GM21423 (cell line): ENCODE measurements around the gene NSF.
"Not testable (repeated sequence)": the region's sequence is repeated elsewhere in the genome, so short reads cannot be mapped to it uniquely, and the experiment has no call there.

Experiments
- ATAC-seq: cut with Tn5 transposase; IDR thresholded peaks from one replicate; pipeline ENCODE4 v1.9.1; 2021; ENCODE audit warnings: mild to moderate bottlenecking, moderate library complexity; ENCODE audit not compliant: unreplicated experiment

Gene NSF

DNA sequence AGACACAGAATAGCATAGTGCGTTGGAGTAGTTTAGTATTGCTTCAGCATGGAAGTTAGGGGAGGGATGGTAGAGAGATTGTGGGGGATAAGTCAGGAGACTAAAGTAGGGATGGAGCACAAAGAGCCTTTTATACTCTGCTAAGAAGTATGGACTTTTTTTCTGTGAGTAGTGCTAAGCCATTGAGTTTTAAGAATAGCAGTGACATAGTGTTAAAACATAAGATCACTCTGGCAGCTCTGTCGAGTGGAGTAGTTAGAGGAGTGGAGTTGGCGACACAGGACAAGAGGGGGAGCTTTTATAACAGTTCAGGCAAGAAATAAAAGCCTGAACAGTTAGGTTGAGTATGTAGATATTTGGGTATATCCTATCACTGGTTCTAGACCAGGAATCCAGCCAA is 106.1 kb downstream of the NSF start:
- ATAC-seq: not testable (repeated sequence)

DNA sequence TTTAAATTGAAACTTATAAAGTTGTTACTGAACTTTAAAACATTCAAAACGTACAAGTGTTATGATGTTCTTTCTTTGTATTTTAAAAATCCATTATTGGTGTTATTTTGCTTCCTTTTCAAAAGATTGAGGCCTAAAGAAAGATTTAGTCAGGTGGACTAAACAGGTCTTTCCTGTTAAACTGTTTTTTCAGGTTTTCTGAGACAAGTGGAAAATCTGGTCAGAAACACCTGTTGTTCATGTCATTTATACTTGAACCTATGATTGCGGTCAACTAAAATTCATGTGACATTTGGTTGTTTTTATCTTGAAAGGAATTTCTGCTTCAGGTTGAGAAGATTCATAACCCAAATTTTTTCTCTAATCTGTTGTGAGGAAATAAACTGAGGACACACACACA is 108.5 kb downstream of the NSF start:
- not testable (repeated sequence) for ATAC-seq

DNA sequence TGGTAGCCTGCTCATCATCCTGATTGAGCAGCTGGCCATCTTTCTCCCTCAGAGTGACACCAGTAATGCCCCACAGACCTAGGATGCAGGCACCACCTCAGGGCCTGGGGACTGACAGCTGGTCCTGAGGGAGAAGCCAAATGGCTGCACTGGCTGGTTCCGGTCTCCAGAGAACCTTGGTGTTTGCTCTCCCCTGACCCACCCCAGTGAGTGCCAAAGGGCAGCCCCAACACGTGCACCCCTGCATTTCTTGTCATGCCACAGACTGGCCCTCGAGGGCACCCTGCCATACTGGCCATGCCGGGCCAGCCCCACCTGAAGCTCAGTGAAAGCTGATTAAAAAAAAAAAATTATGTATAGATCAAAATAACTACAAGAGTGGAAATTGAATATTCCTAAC is 127.5 kb downstream of the NSF start:
- ATAC-seq: no peak

GRCh38 chr17:46719891-46720290 is 129.4 kb downstream of the NSF start:
- no peak for ATAC-seq

DNA sequence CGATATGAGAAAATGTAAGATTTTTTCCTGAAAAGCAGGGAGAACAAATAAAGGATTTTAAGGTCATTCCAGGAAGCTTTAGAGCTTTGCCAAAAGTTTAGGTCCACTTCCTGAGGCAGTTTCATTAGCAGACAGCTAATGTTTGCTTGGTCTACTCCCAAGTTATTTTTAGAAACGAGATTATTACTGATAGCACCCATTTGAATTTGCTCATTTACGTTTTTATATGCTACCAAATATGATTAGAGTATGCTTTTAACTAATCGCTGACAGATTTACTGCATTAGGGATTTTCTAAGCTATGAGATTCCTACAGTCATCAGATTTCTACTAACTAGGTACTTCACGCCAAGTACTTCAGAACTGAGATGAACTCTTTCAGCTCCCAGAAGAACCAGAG is 129.9 kb downstream of the NSF start:
- no peak for ATAC-seq

GRCh38 chr17:46722662-46723285 is 132.3 kb downstream of the NSF start:
- no peak for ATAC-seq

- ATAC-seq: no peak
Observed at GRCh38 chr17:46726206-46726605, 135.7 kb downstream of the NSF start.

GRCh38 chr17:46727572-46728348 is 137.3 kb downstream of the NSF start:
- no peak for ATAC-seq

DNA sequence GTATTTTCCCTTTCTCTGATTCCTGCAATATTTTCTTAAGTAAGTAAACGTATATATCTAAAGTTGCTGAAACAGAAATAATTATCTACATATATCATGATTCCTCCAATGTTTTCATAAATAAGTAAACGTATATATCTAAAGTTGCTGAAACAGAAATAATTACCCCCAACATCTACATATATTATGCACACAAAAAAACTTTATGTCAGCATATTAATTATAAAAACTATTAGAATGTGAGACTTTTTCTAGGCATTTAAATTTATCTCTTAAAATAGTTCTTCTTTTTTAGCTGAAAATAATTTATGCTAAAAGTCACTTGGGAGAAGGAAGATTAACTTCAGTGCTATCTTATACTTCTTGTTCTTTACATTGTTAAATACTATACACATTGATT is 139.6 kb downstream of the NSF start:
- no peak for ATAC-seq

- ATAC-seq: no peak
Observed at GRCh38 chr17:46730679-46731078, 140.2 kb downstream of the NSF start.

DNA sequence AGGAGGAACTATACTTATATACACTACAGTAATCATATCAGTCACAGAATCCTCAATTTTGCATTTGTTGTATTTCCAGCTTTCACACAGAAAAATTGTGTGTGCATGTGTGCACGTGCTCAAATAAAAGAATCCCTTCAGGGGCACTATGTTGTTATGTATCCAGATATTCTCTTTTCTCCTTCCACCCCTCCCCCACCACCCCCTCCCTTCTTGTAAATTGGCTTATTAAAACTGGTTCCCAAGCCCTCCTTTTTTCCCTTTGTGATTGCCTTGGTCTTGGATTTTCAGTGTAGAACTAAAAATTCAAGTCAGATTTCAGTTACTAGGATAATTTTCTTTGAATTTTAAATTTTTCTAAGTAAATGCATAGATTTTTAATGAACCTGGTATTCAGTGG is 141.7 kb downstream of the NSF start:
- ATAC-seq: no peak

DNA sequence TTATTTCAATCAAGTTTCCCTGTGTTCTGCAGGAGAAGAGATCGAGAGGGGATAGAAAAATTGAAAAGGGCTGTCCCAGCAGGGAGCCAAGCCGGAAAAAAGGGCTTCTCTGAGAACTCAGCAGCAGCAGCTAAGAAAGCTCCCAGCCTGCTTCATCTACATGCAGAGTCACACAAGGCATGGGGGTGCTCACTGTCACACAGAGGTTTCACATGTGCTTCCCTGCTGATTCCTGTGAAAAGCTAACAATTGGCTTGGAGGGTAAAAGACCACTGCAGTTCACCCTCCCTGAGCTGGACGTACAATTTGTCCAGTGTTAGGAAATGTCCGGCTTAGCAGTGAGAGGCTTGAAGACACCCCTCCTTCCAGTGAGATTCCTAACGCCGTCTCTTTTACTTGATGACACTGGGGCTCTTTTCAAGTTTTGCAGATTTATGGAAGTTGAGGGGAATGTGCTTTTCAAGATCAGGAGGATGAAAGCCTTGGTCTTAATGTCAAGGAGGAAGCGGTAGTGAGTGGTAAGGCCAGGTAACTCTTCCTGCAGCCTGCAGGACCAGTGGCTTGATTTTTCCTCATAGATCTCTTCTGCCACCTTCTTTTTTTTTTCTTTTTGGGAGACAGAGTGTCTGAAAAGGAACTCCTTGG is 142.4 kb downstream of the NSF start:
- no peak for ATAC-seq

DNA sequence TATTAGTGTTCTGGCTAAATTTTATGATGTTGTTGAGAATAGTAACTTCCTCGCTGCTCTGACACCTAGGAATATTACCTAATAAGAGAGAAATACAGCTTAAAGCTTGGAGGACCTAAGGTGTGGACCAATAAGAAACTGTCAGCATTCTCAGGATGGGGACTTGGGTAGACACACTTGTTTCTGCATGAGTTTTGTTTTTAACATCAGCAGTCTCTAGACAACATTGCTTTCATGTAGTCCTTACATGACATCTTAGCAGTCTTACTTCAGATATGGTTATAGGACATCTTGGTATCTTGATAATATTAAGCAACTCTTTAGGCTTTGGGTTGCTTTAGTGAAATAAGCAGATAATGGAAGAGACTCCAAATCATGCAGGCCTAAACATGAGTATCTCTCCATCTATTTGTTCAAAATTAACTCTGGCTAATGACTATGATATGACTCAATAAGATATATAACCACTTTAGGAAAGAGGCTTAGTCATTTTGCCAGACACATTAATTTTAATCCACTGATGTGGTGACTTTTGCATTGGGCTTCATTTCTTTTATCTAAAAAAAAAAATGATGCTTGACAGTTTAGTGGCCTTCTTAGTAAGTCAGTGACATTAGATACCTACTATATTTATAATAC is 143.5 kb downstream of the NSF start:
- no peak for ATAC-seq

DNA sequence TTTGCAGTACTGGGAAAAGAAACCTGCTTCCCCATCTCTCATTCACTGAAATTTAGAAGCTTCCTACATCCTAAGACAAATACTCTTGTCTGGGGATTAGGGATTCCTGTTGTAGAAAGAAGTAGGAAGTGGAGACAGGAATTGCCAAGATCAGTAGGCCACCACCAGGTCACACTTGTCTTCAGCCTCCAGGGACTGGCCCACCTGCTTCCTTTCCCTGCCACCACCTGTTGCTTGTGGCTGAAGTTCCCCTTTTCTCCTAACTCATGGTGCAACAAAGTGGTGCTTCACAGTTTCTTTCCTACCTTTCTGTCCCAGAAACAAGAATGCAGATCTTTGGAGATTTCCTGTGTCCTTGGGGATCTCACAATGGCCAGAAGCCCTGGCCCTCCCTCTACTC is 145.6 kb downstream of the NSF start:
- no peak for ATAC-seq

- no peak for ATAC-seq
Observed at GRCh38 chr17:46737326-46737725, 146.9 kb downstream of the NSF start.

DNA sequence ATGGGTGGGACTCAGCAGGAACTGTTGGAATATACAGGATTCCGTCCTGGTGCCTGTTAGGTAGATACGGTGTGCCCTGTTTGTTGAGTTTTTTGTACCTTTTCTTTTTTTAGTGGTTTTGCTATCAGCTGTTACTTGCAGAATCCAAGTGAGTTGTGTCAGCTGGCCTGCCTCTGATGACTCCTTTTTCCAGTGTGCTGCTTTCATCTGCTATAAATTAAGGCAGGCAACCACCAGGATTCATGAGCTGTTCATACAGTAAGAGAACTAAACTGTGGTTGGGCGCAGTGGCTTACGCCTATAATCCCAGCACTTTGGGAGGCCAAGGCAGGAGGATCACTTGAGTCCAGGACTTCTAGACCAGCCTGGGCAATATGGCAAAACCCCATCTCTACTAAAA is 148.1 kb downstream of the NSF start:
- ATAC-seq: no peak

- ATAC-seq: no peak
Observed at GRCh38 chr17:46739982-46740381, 149.5 kb downstream of the NSF start.

DNA sequence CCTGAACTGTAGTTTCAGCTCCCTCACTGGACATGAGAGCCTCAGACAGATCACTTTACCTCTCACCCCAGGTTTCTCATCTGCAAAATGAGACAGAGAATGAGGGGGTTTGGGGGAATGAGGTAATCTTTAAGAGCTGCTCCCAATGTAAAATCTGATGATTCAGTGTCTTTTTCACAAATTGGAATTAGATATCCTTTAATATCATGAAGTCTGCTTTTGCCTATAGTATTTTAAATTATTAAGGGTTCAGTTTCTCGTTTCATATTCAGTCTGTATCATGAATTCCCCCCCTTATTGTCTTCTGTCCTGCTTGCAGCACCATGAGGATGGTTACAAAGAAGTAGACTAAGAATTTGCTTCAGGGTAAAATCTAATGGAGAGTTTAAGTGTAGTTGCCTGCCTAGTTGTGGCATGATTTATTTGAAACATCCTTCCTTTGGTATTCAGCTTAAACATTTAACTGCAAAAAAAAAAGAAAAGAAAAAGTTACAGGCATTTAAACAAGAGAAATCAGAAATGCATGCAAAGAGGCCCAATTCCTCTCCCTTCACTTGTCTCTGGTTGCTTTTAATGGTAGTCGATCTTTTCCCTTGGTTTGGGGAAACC is 150.8 kb downstream of the NSF start:
- no peak for ATAC-seq

DNA sequence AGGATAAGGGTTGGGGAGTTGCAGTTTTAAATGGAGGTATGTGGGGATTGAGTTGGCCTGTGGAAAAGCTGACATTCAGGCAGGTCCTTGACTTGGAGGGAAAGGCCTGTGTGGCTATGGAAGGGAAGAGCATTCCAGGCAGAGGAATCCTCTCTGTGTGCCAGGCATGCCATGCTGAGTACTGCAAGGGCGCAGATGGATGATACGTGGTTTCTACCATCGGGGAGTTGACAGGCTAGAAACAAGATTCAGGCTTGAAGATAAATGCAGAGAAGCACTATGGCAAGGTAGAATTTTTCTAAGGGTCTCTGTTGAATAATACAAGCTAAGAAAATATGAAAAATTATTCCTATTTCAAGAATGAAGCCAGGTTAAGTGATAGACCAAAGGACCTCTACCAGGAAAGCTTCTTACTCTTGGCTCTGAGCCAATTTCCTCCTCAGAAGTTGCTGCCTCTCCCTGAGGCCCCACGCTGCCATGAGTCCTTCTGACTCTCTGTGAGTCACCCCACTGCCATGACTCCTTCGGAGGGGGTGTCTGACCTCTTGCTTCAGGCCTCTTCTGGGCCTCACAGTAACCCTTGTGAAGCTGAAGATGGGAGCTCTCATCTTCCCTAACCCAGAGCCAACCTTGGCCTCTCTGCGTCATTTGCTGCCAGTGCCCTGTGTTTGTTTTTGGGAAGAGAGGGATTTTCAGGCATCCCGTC is 152.2 kb downstream of the NSF start:
- no peak for ATAC-seq

- no peak for ATAC-seq
Observed at GRCh38 chr17:46744441-46744840, 154.0 kb downstream of the NSF start.

DNA sequence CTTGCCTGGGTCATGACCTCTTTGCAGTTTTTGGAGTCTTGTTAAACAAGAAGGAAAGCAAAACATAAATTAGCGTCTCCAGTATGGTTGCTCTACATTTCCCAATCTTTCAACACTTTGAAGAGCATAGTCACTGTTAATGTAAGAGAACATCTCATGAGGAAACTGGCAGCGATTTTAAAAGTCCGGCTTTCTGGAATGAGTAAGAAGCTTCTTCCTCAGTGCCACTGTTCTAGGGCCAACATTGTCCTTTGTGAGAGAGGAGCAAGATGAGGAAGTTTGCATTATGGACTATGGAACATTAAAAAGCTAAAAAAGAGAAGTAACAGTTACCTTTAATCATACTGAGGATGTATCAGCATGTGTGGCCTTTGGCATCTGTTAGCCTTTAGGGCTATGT is 154.9 kb downstream of the NSF start:
- no peak for ATAC-seq
